GM18861 (cell line): Measurements from ENCODE around the gene MXD3.

Source experiments
- ATAC-seq: cut with Tn5 transposase; IDR thresholded peaks from one replicate; pipeline ENCODE4 v1.9.1; 2021; ENCODE audit not compliant: unreplicated experiment

Gene MXD3

GRCh38 chr5:177304392-177305119 is 7.1 kb downstream of the MXD3 start:
- ATAC-seq: no peak

DNA sequence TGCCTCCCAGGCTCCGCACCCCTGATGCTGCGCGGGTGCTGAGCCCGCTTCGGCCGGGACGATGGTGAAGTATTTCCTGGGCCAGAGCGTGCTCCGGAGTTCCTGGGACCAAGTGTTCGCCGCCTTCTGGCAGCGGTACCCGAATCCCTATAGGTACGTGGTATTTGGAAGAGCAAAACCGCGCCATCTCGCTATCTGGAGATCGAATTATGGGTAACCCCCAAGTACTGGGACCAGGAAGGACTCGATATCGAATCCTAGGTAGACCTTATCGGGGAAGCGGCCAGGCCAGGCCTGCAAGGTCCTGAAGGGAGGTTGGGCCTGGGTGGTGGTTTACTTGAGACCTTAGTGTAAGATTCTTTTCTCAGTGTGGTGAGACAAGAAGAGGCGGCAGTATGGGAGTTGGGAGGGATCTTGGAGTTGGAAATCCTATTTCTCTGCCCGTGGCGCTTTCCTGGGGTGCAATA is 7.7 kb downstream of the MXD3 start:
- ATAC-seq: no peak

GRCh38 chr5:177303121-177303924 is 8.4 kb downstream of the MXD3 start, which contains the start of the genes PRELID1 and RAB24:
Gene PRELID1 (plus strand): TSS chr5:177303799. CDS start chr5:177303986, 187 bp downstream.
Gene RAB24 (minus strand): TSS chr5:177303719. CDS start chr5:177303288, 431 bp downstream.
- ATAC-seq: peak; percentile 34

GRCh38 chr5:177302354-177303110 is 9.2 kb downstream of the MXD3 start:
- no peak for ATAC-seq

DNA sequence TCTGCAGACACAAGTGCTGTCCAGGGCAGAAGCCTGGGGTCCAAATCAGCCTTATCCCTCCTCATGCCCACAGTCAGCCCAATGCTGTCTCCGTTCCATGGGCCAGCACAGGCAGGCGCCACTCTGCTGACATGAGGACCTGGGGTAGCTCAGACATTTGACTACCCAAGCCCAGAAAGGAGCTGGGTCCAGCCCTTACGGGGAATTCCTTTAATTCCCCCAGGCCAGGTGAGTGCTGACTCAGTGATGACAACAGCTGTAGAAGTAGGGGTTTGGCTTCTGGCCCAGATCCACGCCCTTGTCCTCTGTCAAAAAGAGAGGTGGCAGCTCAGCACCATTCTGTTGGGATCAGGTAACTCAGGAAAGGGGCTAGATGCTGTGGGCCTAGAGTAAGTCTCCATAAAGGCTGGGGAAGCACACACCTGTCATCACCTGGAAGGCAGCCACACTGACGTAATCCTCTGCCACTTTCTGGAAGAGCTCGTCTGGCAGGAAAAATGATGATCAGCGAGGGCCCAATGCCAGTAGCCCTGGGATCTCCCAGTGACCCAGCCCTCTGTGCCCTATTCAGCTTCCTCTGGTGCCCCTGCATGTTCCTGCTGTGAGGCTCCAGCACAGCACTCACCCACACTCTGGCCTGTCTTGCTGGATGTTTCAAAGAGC is 10.1 kb downstream of the MXD3 start:
- ATAC-seq: no peak

DNA sequence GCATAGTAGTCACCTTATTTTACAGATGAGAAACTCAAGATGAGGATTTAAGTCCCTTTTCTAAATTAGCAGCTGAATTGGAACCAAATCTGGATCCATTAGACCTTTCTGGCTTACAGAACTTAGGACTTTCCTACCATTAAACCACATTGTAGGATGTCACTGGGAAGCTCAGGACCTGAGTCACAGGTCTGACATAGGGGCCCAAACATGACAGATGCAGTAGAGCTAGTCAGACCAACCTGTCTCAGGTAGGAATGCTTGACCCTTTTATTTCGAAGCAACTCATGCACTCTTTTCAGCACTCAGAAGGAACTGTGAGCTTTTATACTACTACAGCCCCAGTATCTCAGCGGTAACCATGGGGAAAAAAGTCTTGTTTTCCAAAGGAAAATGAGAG is 10.7 kb downstream of the MXD3 start:
- ATAC-seq: no peak

DNA sequence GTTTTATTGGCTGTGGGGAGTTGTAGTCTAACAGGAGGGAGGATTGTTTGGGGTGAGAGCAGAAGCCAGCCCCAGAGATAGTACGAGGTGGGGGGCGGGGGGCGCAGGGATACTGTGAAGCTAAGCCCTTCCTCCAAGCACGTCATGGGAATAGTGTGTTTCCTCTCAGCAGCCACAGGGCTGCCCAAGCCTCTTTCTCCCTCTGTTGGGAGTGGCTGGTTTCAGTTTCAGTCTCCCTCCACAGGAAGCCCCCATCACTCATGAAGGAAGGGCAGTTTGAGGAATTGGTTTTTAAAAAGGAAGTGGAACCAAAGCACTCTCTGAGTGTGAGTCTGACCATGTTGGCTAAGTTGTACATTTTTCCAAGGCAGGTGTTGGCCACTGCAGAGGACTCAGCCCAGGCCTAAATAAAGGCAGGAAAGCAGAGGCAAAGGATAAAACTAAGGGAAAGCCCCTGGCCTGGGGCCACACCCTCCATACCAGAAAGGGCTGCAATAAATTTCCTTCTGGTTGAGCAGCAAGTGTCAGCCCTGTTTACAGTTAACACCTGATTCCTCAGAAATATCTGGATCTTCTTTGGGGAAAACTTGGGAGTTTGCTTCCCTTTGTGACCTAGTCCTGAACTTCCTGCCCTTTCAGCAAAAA is 11.3 kb downstream of the MXD3 start:
- peak; percentile 36 for ATAC-seq

DNA sequence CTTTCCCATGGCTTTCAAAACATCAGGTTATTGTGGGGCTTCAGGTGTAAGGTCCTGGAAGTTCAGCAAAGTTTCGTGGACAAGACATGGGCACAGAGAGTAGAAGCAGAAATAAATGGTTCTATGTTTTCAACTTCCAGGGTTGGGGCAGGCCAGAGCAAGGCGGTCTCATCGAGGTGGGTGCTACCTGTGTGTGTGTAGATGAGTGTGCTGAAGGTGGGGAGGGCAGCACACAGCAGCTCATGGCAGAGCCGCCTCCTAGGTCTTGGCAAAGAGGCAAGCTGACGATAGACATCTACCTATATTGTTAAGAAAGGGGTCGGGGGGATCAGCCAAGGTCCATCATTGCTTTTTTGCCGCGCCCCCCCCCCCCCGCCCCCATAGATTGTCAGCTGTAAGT is 12.0 kb downstream of the MXD3 start:
- ATAC-seq: no peak

DNA sequence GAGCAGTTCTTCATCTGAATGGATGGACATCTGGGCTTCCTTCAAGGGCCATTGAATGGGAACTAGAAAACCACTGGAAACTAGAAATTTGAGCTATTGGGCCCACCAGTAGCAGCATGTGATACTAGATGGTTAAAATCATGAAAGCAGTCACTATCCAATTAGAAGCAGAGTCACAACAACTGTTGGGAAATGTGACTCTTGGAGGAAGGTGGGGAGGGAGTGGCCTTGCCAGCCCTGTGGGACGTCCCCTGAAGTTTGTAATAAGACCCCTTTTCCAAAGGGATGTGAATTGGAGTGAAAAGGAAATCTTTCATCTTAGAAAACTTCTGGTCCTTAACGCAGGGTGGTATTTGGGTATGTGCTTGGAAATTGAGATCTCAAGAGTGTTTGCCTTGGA is 13.8 kb downstream of the MXD3 start:
- ATAC-seq: no peak

- ATAC-seq: no peak
Observed at GRCh38 chr5:177296581-177296980, 15.1 kb downstream of the MXD3 start.

DNA sequence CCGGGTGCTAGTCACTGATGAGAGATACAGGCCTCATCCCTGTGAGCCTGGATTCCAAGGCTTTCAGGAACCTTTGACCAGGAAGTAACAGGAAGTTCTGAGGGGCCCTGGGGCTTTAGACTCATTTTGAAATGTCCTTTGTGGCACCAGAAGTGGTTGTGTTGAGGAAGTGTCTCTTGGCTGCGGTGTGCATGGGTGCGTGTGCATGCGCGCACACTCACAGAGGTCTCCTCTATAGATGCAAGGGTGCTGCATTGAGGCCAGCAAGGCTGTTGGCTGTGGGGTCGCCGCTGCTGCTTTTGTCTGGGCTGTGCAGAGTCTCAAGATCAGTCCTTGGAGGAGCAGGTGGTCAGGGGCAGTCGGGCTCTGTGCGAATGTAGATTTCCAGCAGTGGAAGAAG is 15.8 kb downstream of the MXD3 start:
- no peak for ATAC-seq

DNA sequence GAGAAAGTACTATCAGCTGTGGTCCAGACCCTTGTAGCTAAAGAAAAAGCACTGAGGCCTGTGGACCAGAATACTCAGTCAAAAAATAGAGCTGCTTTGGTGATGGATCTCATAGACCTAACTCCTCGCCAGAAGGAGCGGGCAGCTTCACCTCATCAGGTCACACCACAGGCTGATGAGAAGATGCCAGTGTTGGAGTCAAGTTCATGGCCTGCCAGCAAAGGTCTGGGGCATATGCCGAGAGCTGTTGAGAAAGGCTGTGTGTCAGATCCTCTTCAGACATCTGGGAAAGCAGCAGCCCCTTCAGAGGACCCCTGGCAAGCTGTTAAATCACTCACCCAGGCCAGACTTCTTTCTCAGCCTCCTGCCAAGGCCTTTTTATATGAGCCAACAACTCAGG is 17.1 kb downstream of the MXD3 start:
- no peak for ATAC-seq

GRCh38 chr5:177293819-177294581 is 17.7 kb downstream of the MXD3 start:
- no peak for ATAC-seq

DNA sequence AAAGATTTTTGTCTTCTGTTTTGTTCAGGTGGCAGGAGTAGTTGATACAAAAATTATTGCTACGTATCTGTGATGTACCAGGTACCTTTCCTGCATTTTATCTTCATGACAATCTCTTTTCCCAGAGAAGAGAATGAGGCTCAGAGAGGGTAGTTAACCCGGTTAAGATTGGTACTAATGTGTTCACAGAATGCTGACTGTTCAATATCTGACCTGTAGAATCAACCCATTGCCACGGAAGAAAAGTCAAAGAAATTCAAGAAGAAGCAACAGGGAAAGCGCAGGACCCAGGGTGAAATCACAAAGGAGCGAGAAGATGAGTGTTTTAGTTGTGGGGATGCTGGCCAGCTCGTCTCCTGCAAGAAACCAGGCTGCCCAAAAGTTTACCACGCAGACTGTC is 20.0 kb downstream of the MXD3 start:
- no peak for ATAC-seq

- no peak for ATAC-seq
Observed at GRCh38 chr5:177290816-177291596, 20.7 kb downstream of the MXD3 start.

GRCh38 chr5:177288191-177288590 is 23.5 kb downstream of the MXD3 start:
- ATAC-seq: no peak

DNA sequence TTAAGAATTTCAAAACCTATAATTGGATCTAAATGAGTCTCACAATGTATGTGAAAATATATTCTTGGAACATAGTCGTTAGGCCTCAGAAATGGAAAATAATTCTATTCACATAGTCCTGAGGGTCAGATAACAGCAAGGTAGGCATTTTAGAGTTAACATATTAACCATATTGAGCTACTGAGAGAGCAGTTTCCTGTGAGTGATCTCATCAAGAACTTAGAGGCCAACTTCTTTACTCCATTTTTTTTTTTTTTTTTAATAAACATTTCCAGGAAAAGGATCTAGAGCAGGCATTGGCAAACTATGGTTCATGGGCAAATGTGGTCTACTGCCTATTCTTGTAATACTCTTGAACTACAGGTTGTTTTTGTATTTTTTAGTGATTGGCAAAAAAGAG is 34.8 kb downstream of the MXD3 start:
- no peak for ATAC-seq

GRCh38 chr5:177275883-177276282 is 35.8 kb downstream of the MXD3 start:
- no peak for ATAC-seq

DNA sequence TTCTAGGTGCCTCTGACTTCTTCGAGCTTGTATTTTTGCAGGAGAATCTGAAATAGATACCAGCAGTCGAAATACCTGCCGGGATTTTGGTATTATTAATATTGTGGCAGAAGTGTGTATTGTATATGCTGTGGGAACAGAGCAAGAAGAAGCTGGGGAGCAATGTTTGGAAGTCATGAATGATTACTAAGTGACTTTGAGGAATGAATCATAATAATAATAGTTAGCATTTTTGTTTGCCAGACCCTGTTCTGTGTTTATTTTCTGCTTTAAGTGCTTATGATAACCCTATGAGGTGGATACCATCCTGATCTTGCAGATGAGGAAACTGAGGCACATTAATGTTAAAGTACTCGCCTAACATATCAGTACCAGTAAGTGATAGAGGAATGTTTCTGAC is 40.6 kb downstream of the MXD3 start:
- no peak for ATAC-seq
